Breast epithelium (tissue), 4 donors: ENCODE results near the gene MAP3K14. TPM values are rescaled to one million over a fixed set of nuclear protein-coding genes. Genes with fewer than 3 reads are reported as not detected.

ENCODE experiments used
- DNase-seq, 2 donors: peaks; one replicate each; pipeline ENCODE4 v3.0.0-alpha.2; 2019; ENCODE audit warnings: low spot score in 2 of 2
- H3K27ac ChIP-seq, 2 donors: fragments of 200-600 bp; sonication (generic) in 1 of 2; one replicate each; pipeline ENCODE4 v1.5.1; 2016 to 2019; ENCODE audit warnings: mild to moderate bottlenecking in 1 of 2
- H3K27me3 ChIP-seq, 2 donors: fragments of 200-600 bp; sonication (generic) in 1 of 2; one replicate each; pipeline versions ENCODE4 v1.5.1 to v1.6.0; 2017 to 2019; ENCODE audit warnings: control low read depth in 1 of 2, mild to moderate bottlenecking in 1 of 2
- H3K36me3 ChIP-seq: fragments of 200-600 bp; one replicate; pipeline ENCODE4 v1.5.1; 2019
- H3K4me1 ChIP-seq, 2 donors: fragments of 200-600 bp; sonication (generic); one replicate each; pipeline ENCODE4 v1.5.1; 2016 to 2019; ENCODE audit warnings: control low read depth in 1 of 2
- H3K4me3 ChIP-seq, 3 donors: fragments of 200-600 bp; sonication (generic); 1 replicate in 2 of 3; 2 replicates in 1 of 3; pipeline ENCODE4 v1.5.1; 2016 to 2019; ENCODE audit warnings: mild to moderate bottlenecking in 3 of 3, moderate library complexity in 2 of 3
- H3K9me3 ChIP-seq, 2 donors: fragments of 200-600 bp; sonication (generic) in 1 of 2; one replicate each; pipeline ENCODE4 v1.5.1; 2016 to 2019; ENCODE audit warnings: control low read depth in 1 of 2
- POLR2A ChIP-seq: fragments of 450-650 bp; IDR thresholded peaks from one replicate; pipeline ENCODE4 v1.6.1; 2016; ENCODE audit warnings: antibody characterized with exemption, mild to moderate bottlenecking, moderate library complexity
- POLR2AphosphoS5 ChIP-seq, 3 donors: sonication (generic); formaldehyde crosslinking; IDR thresholded peaks; one replicate each; pipeline ENCODE4 v1.6.1; 2017; ENCODE audit warnings: antibody characterized with exemption in 3 of 3
- intact Hi-C: fragments of 100-400 bp; cut with DNase I; formaldehyde crosslinking; loops from one replicate; pipeline ENCODE4 v1.15.1; 2023; ENCODE audit warnings: low total_unique reads
- total RNA-seq, 3 donors: library from RNA; depleted of rRNA; stranded (reverse); fragments of >200 nt; gene quantifications; one replicate each; pipeline ENCODE4 v1.1.0, GENCODE V29; 2016
- TF ChIP-seq, protein P1 (sequence below), 3 donors: fragments of 450-650 bp; IDR thresholded peaks; one replicate each; pipeline ENCODE4 v1.5.1; 2016 to 2017; ENCODE audit warnings: antibody characterized with exemption in 3 of 3, mild to moderate bottlenecking in 3 of 3, moderate library complexity in 3 of 3

The MAP3K14 gene
- total RNA-seq, 3 donors from 2014 or later = 4.3 to 12.3 (median 6.9) TPM

- TF ChIP-seq, protein P1, sequence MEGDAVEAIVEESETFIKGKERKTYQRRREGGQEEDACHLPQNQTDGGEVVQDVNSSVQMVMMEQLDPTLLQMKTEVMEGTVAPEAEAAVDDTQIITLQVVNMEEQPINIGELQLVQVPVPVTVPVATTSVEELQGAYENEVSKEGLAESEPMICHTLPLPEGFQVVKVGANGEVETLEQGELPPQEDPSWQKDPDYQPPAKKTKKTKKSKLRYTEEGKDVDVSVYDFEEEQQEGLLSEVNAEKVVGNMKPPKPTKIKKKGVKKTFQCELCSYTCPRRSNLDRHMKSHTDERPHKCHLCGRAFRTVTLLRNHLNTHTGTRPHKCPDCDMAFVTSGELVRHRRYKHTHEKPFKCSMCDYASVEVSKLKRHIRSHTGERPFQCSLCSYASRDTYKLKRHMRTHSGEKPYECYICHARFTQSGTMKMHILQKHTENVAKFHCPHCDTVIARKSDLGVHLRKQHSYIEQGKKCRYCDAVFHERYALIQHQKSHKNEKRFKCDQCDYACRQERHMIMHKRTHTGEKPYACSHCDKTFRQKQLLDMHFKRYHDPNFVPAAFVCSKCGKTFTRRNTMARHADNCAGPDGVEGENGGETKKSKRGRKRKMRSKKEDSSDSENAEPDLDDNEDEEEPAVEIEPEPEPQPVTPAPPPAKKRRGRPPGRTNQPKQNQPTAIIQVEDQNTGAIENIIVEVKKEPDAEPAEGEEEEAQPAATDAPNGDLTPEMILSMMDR (IDR thresholded peaks at IDR 0.05) = no peak
- TF ChIP-seq POLR2AphosphoS5 (IDR thresholded peaks at IDR 0.05) (no peak), POLR2A (no peak)
- DNase-seq = peak; percentile 66 to 70
- no peaks in the 10 kb centered on the region for H3K36me3 ChIP-seq
- H3K27me3 ChIP-seq = no peaks in the 10 kb centered on the region
- H3K27ac ChIP-seq = peak overlapping the region; percentile 84 to 90
- intact Hi-C loops = no loop called here
- no peaks in the 10 kb centered on the region for H3K4me1 ChIP-seq
- peak overlapping the region; percentile 35 to 82 (median 76) for H3K4me3 ChIP-seq
- H3K9me3 ChIP-seq = no peaks in the 10 kb centered on the region
These were observed 68.5 kb downstream of the MAP3K14 start for GRCh38 chr17:45248132-45248957.

DNA sequence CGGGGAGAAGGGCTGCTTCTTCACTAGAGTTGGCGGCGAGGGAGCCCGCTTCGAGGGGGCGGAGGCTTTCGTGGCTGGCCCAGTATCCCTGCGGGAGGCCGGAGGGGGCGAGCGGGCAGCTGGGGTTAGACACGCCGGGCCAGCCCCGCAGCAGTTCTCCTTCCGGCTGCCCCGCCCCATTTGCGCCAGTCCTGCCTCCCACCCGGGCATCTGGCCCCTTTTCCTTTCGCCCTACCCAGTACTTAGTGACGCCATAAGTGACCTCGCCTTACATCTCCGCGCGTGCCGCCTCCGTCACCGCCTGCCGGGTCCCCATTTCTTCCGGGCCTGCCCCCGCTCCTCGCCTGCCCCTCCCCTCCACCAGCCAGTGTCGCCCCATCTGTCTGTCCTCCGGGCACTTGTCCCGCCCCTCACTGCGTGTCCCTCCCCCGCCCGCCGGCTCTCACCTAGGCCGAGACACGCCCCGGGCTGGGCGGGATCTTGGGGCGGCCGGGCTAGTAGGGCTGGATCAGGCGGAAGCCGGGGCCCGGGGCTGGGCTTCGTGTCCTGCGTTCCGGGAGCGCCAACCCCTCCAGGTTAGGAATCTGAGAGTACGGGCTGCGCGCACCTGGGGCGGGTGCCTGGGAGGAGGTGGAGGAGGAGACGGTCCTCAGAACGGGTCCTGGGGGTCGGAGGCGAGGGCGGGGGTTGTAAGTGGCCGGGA lies 69.2 kb downstream of the MAP3K14 start:
- Histone ChIP-seq H3K27ac (peak overlapping the region; percentile 84 to 90), H3K27me3 (no peaks in the 10 kb centered on the region), H3K9me3 (no peaks in the 10 kb centered on the region), H3K4me1 (no peaks in the 10 kb centered on the region), H3K36me3 (no peaks in the 10 kb centered on the region), H3K4me3 (peak overlapping the region; percentile 35 to 82 (median 76))
- peak; percentile 93 to 96 for DNase-seq
- intact Hi-C loops = no loop called here
- TF ChIP-seq, protein P1 (IDR thresholded peaks at IDR 0.05) = no peak
- TF ChIP-seq POLR2A = peak; percentile 40
- peak in 1 of 3 donors; percentile 14 for TF ChIP-seq POLR2AphosphoS5 (IDR thresholded peaks at IDR 0.05)

GRCh38 chr17:45246861-45247428 lies 69.9 kb downstream of the MAP3K14 start:
- H3K27ac ChIP-seq = peak overlapping the region; percentile 84 to 90
- peak overlapping the region; percentile 35 to 82 (median 76) for H3K4me3 ChIP-seq
- no peaks in the 10 kb centered on the region for H3K9me3 ChIP-seq
- TF ChIP-seq POLR2A = no peak
- TF ChIP-seq, protein P1 (IDR thresholded peaks at IDR 0.05) = peak in 2 of 3 donors; percentile 8 to 12
- H3K4me1 ChIP-seq = no peaks in the 10 kb centered on the region
- H3K27me3 ChIP-seq = no peaks in the 10 kb centered on the region
- intact Hi-C loops = no loop called here
- no peak for DNase-seq
- no peaks in the 10 kb centered on the region for H3K36me3 ChIP-seq

DNA sequence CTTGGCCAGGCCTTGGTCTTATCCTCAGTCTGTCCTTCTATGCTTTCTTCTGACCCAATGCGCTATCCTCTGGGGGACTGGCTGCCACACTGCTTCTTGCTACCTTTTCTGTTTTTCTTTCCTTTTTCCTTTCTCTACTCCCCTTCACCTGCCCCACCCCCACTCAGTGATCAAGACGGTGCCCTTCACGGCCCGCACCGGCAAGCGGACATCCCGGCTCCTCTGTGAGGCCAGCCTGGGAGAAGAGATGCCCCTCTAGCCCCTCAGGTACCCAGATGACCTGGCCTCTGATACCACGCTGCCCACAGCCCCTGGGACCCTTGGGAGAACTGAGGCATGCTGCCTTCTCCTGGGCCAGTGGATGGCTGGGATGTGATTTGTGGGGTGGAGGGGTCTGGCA lies 70.5 kb downstream of the MAP3K14 start:
- Histone ChIP-seq H3K27ac (no peak overlapping the region), H3K4me1 (peaks cover 0 to under 1% of the 10 kb centered on the region in 2 donors), H3K9me3 (no peaks in the 10 kb centered on the region), H3K27me3 (no peaks in the 10 kb centered on the region), H3K4me3 (peak overlapping the region in 1 of 3 donors; percentile 82), H3K36me3 (no peaks in the 10 kb centered on the region)
- intact Hi-C loops = no loop called here
- no peak for DNase-seq
- TF ChIP-seq, protein P1 (IDR thresholded peaks at IDR 0.05) = no peak
- TF ChIP-seq POLR2A = no peak
